ENCODE data around the gene GRK4.

DNA sequence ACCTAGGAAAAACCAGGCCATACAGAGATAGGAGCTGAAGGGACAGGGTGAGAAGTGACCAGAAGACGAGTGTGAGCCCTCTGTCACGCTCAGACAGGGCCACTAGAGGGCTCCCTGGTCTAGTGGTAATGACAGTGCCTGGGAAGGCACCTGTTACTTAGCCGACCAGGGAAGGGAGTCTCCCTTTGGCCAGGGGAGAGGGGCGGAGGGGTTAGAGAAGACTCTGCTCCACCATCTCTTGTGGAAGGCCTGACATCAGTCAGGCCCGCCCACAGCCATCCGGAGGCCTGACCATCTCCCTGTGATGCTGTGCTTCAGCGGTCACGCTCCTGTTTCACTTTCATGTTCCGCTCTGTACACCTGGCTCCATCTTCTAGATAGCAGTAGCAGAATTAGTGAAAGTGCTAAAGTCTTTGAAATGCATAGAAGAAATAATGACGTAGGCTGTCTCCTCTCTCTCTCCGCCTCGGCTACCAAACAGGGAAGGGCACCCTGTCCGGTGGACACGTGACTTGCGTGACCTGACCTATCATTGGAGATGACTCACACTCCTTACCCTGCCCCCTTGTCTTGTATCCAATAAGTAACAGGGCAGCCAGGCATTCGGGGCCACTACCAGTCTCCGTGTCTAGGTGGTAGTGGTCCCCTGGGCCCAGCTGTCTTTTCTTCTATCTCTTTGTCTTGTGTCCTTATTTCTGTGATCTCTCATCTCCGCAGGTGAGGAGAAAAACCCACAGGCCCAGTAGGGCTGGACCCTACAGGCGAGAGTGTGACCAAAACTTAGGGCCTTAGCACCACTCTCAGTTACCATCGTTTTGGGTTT lies 84.3 kb downstream of the GRK4 start:
- TF ChIP-seq, protein P1, sequence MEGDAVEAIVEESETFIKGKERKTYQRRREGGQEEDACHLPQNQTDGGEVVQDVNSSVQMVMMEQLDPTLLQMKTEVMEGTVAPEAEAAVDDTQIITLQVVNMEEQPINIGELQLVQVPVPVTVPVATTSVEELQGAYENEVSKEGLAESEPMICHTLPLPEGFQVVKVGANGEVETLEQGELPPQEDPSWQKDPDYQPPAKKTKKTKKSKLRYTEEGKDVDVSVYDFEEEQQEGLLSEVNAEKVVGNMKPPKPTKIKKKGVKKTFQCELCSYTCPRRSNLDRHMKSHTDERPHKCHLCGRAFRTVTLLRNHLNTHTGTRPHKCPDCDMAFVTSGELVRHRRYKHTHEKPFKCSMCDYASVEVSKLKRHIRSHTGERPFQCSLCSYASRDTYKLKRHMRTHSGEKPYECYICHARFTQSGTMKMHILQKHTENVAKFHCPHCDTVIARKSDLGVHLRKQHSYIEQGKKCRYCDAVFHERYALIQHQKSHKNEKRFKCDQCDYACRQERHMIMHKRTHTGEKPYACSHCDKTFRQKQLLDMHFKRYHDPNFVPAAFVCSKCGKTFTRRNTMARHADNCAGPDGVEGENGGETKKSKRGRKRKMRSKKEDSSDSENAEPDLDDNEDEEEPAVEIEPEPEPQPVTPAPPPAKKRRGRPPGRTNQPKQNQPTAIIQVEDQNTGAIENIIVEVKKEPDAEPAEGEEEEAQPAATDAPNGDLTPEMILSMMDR (conservative IDR thresholded peaks at IDR 0.05; ENCODE audit: low read length), result peak; percentile 67
- TF ChIP-seq EZH2phosphoT487 (IDR thresholded peaks at IDR 0.05; ENCODE audit: borderline replicate concordance), result no peak

Data from Loucy (cell line).